Esophagus muscularis mucosa (tissue), 4 donors: ENCODE measurements around the gene MYL12B. TPM values are rescaled to one million over a fixed set of nuclear protein-coding genes. Genes with fewer than 3 reads are reported as not detected.

Experiments used
- DNase-seq: peaks from one replicate; pipeline ENCODE4 v3.0.0-alpha.2; 2017; ENCODE audit errors: extremely low spot score
- H3K27ac ChIP-seq, 4 donors: fragments of 200-600 bp; sonication (generic); replicated peaks in 1 of 4; 1 replicate in 3 of 4; 2 replicates in 1 of 4; pipeline ENCODE4 v1.5.1; 2016 to 2019; ENCODE audit warnings: mild to moderate bottlenecking in 1 of 4
- H3K27me3 ChIP-seq, 4 donors: fragments of 200-600 bp; sonication (generic); one replicate each; pipeline versions ENCODE4 v1.5.1 to v1.6.0; 2016 to 2019
- H3K36me3 ChIP-seq, 4 donors: fragments of 200-600 bp; sonication (generic); one replicate each; pipeline ENCODE4 v1.5.1; 2016 to 2019
- H3K4me1 ChIP-seq, 4 donors: fragments of 200-600 bp; sonication (generic); one replicate each; pipeline ENCODE4 v1.5.1; 2016 to 2019
- H3K4me3 ChIP-seq, 4 donors: fragments of 200-600 bp; sonication (generic); 1 replicate in 2 of 4; 2 replicates in 2 of 4; pipeline ENCODE4 v1.5.1; 2016 to 2019; ENCODE audit warnings: mild to moderate bottlenecking in 4 of 4, moderate library complexity in 1 of 4
- H3K9me3 ChIP-seq, 4 donors: fragments of 200-600 bp; sonication (generic); 1 replicate in 3 of 4; 2 replicates in 1 of 4; pipeline ENCODE4 v1.5.1; 2016 to 2019
- EP300 ChIP-seq: sonication (generic); formaldehyde crosslinking; IDR thresholded peaks from one replicate; pipeline ENCODE4 v1.6.1; 2017; ENCODE audit warnings: antibody characterized with exemption
- POLR2A ChIP-seq: fragments of 450-650 bp; IDR thresholded peaks from one replicate; pipeline ENCODE4 v1.6.1; 2017; ENCODE audit warnings: antibody characterized with exemption, moderate library complexity, mild to moderate bottlenecking, low read depth
- POLR2AphosphoS5 ChIP-seq, 2 donors: sonication (generic); formaldehyde crosslinking; IDR thresholded peaks; one replicate each; pipeline ENCODE4 v1.6.1; 2017; ENCODE audit warnings: antibody characterized with exemption in 2 of 2
- WGBS: methylation state at CpG from one replicate; pipeline ENCODE4 v1.1.5; 2018; 5-methylcytosine and 5-hydroxymethylcytosine counted together
- intact Hi-C: fragments of 100-400 bp; cut with DNase I; formaldehyde crosslinking; loops from one replicate; pipeline ENCODE4 v1.15.1; 2023
- total RNA-seq, 4 donors: library from RNA; depleted of rRNA; stranded (reverse); fragments of >200 nt; gene quantifications; one replicate each; pipeline versions ENCODE4 v1.1.0 to v1.2.1, GENCODE V29; 2016
- TF ChIP-seq, protein P1 (sequence below), 3 experiments: fragments of 200-600 bp in 2 of 3; fragments of 450-650 bp in 1 of 3; sonication (generic) in 2 of 3; IDR thresholded peaks; one replicate each; pipeline ENCODE4 v1.5.1; 2017 to 2019; ENCODE audit warnings: antibody characterized with exemption in 3 of 3, mild to moderate bottlenecking in 2 of 3, moderate library complexity in 1 of 3

Gene MYL12B
- total RNA-seq, 4 donors from 2014 or later, result 211 to 279 (median 244) TPM

- DNase-seq, result peak; percentile 97
- TF ChIP-seq EP300, result no peak
- no peak for TF ChIP-seq POLR2A
- peak in 1 of 2 donors; percentile 84 for TF ChIP-seq POLR2AphosphoS5 (IDR thresholded peaks at IDR 0.05)
- TF ChIP-seq, protein P1, sequence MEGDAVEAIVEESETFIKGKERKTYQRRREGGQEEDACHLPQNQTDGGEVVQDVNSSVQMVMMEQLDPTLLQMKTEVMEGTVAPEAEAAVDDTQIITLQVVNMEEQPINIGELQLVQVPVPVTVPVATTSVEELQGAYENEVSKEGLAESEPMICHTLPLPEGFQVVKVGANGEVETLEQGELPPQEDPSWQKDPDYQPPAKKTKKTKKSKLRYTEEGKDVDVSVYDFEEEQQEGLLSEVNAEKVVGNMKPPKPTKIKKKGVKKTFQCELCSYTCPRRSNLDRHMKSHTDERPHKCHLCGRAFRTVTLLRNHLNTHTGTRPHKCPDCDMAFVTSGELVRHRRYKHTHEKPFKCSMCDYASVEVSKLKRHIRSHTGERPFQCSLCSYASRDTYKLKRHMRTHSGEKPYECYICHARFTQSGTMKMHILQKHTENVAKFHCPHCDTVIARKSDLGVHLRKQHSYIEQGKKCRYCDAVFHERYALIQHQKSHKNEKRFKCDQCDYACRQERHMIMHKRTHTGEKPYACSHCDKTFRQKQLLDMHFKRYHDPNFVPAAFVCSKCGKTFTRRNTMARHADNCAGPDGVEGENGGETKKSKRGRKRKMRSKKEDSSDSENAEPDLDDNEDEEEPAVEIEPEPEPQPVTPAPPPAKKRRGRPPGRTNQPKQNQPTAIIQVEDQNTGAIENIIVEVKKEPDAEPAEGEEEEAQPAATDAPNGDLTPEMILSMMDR (IDR thresholded peaks at IDR 0.05), result peak; percentile 95 to 99 (median 95)
- peak overlapping the region; percentile 99 to 100 (median 99) for H3K27ac ChIP-seq
- H3K27me3 ChIP-seq, result no peaks in the 10 kb centered on the region
- H3K4me3 ChIP-seq, result peak overlapping the region; percentile 87 to 98 (median 94)
- H3K36me3 ChIP-seq, result peaks cover 0 to 12% (median 3%) of the 10 kb centered on the region in 4 donors
- H3K4me1 ChIP-seq, result peaks cover 18 to 55% (median 49%) of the 10 kb centered on the region in 4 donors
- H3K9me3 ChIP-seq, result no peaks in the 10 kb centered on the region
- intact Hi-C loops, result loop anchor here (2.0 to 10.0 kb wide), 4 partner anchors 93 to 314 kb away; partner anchors contain the start of gene LPIN2
- 12% methylated on average over 29 of the region's 29 CpGs for WGBS
Observed at GRCh38 chr18:3245853-3246634, 15.9 kb upstream of the MYL12B start.

DNA sequence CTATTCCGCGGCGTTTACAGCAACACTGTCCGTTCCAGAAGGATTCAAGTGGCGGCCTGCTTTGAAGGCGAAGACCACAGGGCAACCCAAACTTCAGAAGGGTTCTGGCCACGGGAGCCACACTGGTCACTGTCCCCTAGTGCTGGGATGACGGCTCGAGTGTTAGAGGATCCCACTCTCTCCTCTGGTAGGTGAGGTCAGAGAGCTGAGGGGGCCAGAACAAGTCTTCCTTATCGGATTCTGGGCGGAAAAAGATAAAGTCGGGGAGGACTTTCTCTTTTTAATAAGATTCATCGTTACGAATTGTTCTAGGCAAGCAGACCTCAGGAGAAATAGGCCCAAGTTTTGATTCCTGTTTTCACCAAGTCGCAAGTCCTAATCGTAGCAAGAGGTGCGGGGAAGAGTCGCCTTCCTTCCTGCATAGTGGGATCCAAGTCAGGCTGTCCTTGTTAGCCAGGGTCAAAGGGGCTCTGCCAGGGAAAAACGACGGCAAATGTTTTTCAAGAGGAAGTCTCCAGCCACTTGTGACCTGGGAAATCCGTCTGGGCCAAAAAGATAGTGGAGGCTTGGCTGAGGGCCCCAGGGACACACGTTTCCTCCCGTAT, 15.2 kb upstream of the MYL12B start:
- Histone ChIP-seq H3K9me3 (no peaks in the 10 kb centered on the region), H3K4me1 (peaks cover 21 to 61% (median 56%) of the 10 kb centered on the region in 4 donors), H3K27me3 (no peaks in the 10 kb centered on the region), H3K4me3 (peak overlapping the region; percentile 87 to 98 (median 94)), H3K36me3 (peaks cover 0 to 12% (median 3%) of the 10 kb centered on the region in 4 donors), H3K27ac (peak overlapping the region; percentile 99 to 100 (median 99))
- WGBS, result 58% methylated on average over 21 of the region's 23 CpGs
- no peak for DNase-seq
- TF ChIP-seq EP300, result no peak
- TF ChIP-seq, protein P1 (IDR thresholded peaks at IDR 0.05), result no peak
- TF ChIP-seq POLR2A, result no peak
- no peak for TF ChIP-seq POLR2AphosphoS5 (IDR thresholded peaks at IDR 0.05)
- intact Hi-C loops, result loop anchor here (5.0 to 10.0 kb wide), 3 partner anchors 182 to 314 kb away; partner anchors contain the start of gene LPIN2

GRCh38 chr18:3247240-3248061, 14.5 kb upstream of the MYL12B start, which contains the start of gene MYL12A:
Gene MYL12A, plus strand, starts transcription at chr18:3247801. Its CDS starts 5,447 bp downstream, at chr18:3253248.
- Histone ChIP-seq H3K36me3 (peaks cover 0 to 12% (median 3%) of the 10 kb centered on the region in 4 donors), H3K4me1 (peaks cover 26 to 69% (median 63%) of the 10 kb centered on the region in 4 donors), H3K4me3 (peak within 1 kb of the TSS; percentile 87 to 98 (median 94)), H3K27me3 (no peaks in the 10 kb centered on the region), H3K27ac (peak within 1 kb of the TSS; percentile 99 to 100 (median 99)), H3K9me3 (no peaks in the 10 kb centered on the region)
- TF ChIP-seq, protein P1 (IDR thresholded peaks at IDR 0.05), result no peak
- TF ChIP-seq POLR2A (peak; percentile 92), POLR2AphosphoS5 (IDR thresholded peaks at IDR 0.05) (peak in 1 of 2 donors; percentile 87), EP300 (no peak)
- WGBS, result 0% methylated on average over 3 of the region's 65 CpGs
- intact Hi-C loops, result loop anchor here (5.0 to 10.0 kb wide), 3 partner anchors 183 to 315 kb away; partner anchors contain the start of gene LPIN2
- DNase-seq, result peak; percentile 98

DNA sequence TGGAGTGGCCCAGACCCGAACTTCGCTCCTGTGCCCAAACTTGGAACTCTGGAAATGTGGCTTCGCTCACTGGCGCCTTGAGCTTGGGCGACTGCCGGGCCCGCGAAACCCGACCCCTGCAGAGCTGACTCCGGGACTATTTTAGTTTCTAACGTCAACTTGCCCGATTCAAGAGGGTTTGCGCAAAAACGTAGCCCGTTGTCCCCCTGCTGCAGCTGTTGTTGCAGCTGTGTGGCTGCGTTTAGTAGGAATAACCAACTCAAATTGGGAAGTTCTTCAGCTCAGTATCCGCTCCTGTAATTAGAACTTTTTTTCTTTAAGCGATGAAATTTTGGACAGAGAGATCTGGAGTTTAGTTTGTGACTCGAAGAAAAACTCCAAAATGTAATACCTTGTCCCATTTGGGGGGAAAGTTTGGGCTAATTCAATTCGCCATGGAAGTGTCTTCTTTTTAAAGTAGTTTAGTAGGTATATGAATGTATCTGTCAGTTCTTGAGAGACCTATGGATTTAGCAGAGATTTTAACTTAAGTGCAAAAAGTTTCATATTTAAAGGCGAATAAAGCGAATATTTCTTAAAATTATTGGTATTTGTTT, 13.8 kb upstream of the MYL12B start:
- Histone ChIP-seq H3K27ac (peak overlapping the region; percentile 99 to 100 (median 99)), H3K36me3 (peaks cover under 1 to 15% (median 5%) of the 10 kb centered on the region in 4 donors), H3K9me3 (no peaks in the 10 kb centered on the region), H3K4me1 (peaks cover 30 to 76% (median 70%) of the 10 kb centered on the region in 4 donors), H3K27me3 (no peaks in the 10 kb centered on the region), H3K4me3 (peak overlapping the region; percentile 87 to 98 (median 94))
- intact Hi-C loops, result loop anchor here (5.0 to 10.0 kb wide), 3 partner anchors 183 to 316 kb away; partner anchors contain the start of gene LPIN2
- 0% methylated on average over 17 of the region's 22 CpGs for WGBS
- no peak for DNase-seq
- TF ChIP-seq, protein P1 (IDR thresholded peaks at IDR 0.05), result no peak
- TF ChIP-seq POLR2AphosphoS5 (IDR thresholded peaks at IDR 0.05), result no peak
